Epithelial cell of esophagus (primary cell): ENCODE measurements around the gene PRSS50.

Source experiments
- DNase-seq: peaks from one replicate; pipeline ENCODE4 v3.0.0; 2010; ENCODE audit warnings: low read depth
- H3K4me3 ChIP-seq: 2 replicates; pipeline ENCODE4 v1.5.1; 2011; ENCODE audit warnings: mild to moderate bottlenecking, low read length, control low read depth
- TF ChIP-seq, protein P1 (sequence below): IDR thresholded peaks from 2 replicates; pipeline ENCODE4 v1.5.1; 2011; ENCODE audit warnings: low read depth, mild to moderate bottlenecking, low read length, control low read depth, inconsistent platforms; ENCODE audit not compliant: insufficient read depth; ENCODE audit errors: missing control alignments

The PRSS50 gene

GRCh38 chr3:46725621-46726314 lies 8.1 kb upstream of the PRSS50 start:
- TF ChIP-seq, protein P1, sequence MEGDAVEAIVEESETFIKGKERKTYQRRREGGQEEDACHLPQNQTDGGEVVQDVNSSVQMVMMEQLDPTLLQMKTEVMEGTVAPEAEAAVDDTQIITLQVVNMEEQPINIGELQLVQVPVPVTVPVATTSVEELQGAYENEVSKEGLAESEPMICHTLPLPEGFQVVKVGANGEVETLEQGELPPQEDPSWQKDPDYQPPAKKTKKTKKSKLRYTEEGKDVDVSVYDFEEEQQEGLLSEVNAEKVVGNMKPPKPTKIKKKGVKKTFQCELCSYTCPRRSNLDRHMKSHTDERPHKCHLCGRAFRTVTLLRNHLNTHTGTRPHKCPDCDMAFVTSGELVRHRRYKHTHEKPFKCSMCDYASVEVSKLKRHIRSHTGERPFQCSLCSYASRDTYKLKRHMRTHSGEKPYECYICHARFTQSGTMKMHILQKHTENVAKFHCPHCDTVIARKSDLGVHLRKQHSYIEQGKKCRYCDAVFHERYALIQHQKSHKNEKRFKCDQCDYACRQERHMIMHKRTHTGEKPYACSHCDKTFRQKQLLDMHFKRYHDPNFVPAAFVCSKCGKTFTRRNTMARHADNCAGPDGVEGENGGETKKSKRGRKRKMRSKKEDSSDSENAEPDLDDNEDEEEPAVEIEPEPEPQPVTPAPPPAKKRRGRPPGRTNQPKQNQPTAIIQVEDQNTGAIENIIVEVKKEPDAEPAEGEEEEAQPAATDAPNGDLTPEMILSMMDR, result no peak
- DNase-seq, result no peak
- no peak overlapping the region for H3K4me3 ChIP-seq

- DNase-seq, result no peak
- H3K4me3 ChIP-seq, result no peak overlapping the region
- TF ChIP-seq, protein P1, result no peak
Measured at GRCh38 chr3:46724424-46724823, 6.8 kb upstream of the PRSS50 start.

- TF ChIP-seq, protein P1, result no peak
- DNase-seq, result no peak
- H3K4me3 ChIP-seq, result no peak overlapping the region
Measured at GRCh38 chr3:46722443-46722842, 4.8 kb upstream of the PRSS50 start.

DNA sequence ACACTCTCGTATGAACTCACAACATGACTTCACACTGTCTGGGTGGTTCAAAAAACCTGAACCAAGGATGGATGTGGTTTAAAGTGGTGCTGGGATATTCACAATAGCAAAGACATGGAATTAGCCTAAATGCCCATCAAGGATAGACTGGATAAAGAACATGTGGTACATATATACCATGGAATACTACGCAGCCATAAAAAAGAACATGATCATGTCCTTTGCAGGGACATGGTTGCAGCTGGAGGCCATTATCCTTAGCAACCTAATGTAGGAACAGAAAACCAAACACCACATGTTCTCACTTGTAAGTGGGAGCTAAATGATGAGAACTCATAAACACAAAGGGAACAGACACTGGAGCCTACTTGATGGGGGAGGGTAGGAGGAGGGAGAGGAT lies 3.3 kb upstream of the PRSS50 start:
- H3K4me3 ChIP-seq, result no peak overlapping the region
- TF ChIP-seq, protein P1, result no peak
- no peak for DNase-seq

DNA sequence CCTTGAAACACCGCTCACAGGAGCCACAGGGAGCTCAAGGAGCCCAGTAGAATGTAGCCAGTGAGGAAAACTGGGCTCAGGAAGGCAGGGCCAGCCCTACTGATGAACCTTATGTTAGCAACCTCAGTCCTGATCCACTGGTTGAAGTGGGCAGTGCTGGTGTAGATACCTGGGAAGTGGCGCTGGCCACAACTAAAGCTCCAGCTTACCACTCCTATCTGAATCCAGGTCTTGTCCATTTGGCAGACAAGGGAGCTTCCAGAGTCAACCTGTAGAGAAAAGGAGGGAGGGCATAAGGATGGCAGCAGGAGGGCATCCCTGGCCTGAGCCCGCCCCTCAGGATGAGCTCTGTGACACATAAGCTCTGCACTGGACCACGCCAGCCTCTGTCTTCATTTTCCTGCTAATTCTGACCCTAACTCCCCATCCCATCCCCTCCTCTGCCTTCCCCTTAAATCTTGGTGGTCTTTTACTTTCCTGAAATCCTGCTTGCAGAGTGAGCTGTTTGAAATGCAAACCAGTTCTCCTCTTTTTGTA lies 2.1 kb upstream of the PRSS50 start:
- H3K4me3 ChIP-seq, result no peak overlapping the region
- TF ChIP-seq, protein P1, result no peak
- no peak for DNase-seq

DNA sequence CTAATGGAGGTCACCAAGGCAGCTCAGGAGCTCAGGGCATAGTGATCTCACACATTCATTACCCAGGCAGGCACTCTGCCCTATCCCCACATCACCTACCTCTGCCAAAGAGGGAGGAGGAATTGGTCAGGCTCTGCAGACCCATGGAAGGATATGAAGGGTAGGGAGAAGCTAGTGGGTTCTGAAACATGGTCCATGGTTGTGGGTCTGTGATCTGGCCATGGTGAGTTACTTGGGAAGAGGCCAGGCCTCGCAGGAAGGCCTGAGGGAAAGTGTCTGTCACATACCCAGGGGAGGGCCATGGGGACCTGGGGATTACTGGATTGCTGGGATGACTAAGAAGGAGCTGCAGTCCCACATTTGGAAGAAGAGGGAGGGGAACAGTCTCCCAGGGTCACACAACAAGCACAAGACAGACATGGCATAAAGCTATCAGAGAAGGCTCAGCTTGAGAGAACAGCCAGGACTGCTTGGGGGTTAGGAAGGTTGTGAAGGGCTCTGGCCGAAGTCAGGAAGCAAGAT lies 1.4 kb upstream of the PRSS50 start:
- no peak overlapping the region for H3K4me3 ChIP-seq
- DNase-seq, result no peak
- TF ChIP-seq, protein P1, result no peak
